HG03103 (cell line): ENCODE results near the gene LLGL1.
A peak's percentile ranks its signal among the peaks of the same experiment; 100 is the strongest.

Experiments
- ATAC-seq: cut with Tn5 transposase; IDR thresholded peaks from one replicate; pipeline ENCODE4 v1.9.1; 2021; ENCODE audit warnings: low read depth; ENCODE audit not compliant: unreplicated experiment

The LLGL1 gene

DNA sequence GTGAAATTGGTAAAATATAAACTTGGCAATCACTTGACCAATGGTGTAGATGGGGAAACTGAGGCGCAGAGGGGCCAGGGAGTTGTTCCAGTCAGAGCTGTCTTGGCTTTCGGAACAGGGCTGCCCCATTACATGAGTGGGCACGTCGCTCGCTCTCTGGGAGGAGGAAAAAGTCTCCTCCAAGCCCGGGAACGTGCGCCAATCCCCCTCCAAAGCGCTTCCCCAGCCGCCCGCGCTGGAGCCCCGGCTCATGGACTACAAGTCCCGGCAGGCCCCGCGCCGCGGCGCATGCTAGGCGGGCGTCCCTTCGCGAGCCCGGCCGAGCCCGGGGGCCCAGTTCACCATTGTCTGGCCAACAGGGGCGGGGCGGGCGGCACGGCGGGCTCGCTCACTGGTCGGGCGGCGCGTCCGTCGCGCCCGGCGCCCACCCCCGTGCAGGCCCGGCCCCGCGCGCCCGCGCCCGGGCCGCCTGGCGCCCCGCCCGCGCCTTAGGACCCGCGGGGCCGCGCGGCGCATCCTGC is at the start of gene LLGL1:
LLGL1 (plus strand) TSS at position 515 of the 521 bp plus-strand sequence. CDS start 48 bp downstream, outside the sequence.
- ATAC-seq, result peak; percentile 87

DNA sequence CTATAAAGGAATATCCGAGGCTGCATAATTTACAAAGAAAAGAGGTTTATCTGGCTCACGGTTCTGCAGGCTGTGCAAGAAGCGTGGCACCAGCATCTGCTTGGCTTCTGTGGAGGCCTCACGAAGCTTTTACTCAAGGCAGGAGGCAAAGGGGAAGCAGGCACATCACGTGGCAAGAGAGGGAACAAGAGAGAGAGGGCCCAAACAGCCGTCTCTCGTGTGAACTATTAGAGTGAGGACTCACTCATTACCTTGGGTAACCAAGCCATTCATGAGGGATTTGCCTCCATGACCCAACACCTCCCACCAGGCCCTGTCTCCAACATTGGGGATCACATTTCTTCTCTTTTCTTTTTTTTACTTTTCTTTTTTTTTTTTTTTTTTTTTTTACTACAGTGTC is 49.3 kb upstream of the LLGL1 start:
- no peak for ATAC-seq

DNA sequence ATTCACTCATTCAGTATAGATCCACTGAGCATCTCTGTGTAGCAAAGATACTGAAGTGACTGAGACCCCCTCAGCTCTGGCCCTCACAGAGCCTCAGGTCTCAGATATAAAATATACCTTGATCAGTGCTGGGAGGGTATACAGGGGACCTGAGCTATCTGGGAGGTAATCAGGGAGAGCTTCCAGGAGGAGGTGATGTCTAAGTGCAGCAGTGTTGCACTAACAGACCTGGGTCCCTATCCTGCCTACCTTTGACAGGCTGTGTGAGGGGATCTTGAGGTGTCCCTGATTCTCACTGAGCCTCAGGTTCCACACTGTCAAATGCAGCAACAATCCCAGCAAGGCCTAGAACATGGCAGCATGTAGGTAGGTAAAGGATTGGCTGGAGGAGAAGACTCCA is 48.3 kb upstream of the LLGL1 start:
- no peak for ATAC-seq

DNA sequence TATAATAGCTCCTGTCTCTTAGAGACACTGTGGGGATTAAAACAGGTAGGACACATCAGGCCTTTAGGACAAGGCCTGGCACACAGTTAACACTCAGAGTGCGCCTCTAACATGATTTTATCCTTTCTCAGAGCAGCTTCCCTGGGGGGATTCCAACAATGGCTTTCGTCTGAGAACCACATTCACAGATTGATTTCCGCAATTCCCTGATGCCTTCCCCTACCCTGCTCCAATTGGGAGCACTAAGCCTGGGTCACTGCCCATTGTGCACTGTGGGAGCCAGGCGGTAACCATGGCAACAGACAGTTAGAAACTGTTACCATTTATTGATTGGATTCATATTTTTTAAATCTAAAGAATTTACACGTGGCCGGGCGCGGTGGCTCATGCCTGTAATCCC is 47.7 kb upstream of the LLGL1 start:
- ATAC-seq, result no peak

DNA sequence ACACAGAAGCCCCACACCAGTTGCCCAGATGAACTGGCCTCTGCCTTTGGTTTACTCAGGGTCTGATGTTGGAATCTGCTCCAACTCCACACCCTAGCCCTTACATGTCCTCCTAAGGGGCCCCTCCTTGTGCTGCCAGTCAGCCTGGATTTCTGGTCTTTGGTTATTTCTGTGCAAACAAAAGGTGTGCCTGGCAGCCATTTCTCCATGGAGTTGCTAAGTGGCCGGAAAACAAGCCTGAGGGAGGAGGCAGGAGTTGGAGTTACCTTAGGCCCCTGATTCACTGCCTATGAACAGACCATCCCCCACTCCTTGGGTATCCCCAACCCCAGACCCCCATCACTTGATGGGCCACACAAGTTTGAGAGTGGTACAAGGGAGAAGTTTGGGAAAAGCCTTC is 46.2 kb upstream of the LLGL1 start:
- no peak for ATAC-seq

DNA sequence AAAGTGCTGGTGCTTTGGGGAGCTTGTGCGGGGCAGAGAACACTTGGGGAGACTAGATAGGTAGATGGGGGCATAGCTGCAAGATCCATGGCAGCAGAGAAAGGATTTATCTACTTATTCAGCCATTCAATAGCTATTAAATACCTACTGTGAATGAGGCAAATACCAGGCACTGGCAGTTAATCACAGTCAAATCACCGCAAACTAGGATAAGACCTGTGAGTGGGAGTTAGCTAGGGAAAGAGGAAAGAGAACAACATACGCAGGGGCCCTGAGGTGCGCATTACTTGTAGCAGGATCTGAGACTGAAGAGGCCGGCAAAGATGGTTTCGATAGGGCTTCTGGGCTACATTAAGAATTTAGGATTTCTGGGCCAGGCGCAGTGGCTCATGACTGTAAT is 45.6 kb upstream of the LLGL1 start:
- no peak for ATAC-seq

DNA sequence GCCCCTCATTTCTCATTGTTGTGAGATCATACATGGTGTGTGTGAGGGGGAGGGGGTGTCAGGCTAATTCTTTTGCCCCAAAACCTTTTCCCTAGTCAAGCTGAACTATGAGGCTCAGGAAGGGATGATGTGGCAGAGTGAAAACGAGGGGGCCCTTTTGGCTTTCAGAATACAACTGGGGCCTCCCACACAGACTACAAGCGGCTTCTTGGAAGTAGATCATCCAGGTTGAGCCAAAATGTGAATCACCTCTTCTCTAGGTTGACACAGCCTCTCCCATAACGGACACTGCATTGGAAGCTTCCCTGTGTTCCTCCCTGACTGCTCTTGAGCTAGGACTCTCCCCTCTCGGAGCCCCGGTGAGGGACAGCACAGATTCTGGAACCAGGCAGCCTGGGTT is 44.1 kb upstream of the LLGL1 start:
- ATAC-seq, result no peak

DNA sequence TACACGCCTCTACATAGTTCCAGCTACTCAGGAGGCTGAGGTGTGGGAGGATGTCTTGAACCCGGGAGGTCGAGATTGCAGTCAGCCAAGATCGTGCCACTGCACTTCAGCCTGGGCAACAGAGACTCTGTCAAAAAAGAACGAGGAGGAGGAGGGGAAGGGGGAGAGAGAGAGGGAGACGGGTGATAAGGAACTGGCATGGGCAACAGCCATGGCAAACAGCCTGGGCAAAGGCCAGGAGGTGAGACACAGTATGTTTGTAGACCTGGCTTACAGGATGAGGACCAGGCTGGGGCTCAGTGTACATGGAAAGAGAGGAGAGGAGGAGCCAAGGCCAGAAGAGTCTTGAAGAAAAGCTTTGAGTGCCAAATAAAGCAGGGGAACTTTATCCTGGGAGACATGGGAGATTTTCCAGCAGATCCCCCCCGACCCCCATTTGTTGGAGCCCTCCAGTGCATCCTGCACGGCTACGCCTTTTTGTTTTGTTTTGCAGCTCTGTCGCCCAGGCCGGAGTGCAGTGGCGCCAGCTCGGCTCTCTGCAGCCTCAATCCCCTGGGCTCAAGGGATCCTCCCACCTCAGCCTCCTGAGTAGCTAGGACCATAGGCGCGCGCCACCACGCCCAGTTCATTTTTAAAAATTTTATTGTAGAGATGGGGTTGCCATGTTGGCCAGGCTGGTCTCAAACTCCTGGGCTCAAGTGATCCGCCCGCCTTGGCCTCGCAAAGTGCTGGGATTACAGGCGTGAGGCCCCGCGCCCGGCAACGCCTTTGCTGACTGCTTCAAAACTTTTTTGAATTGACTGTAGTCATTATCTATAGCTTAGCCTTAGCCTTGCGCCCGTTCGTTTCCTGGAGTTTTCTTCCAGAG is 43.1 kb upstream of the LLGL1 start:
- no peak for ATAC-seq

DNA sequence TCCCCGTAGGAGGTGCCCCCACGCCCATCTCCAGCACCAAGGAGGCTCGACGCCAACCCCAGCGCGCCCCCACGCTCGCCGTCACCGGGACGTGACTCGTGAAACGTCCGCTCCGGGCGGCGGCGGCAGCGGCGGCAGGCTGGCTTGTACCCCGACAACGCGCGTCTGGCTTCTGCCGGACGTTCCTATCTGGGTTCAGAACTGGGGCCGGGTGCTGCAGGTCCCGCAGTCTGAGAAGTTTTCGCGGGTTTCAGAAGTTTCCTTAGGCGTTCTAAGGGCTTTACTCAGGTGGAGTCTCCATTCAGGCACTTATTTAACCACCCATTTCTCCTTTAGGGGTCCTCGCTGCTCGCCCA is 42.5 kb upstream of the LLGL1 start:
- ATAC-seq, result peak; percentile 22

DNA sequence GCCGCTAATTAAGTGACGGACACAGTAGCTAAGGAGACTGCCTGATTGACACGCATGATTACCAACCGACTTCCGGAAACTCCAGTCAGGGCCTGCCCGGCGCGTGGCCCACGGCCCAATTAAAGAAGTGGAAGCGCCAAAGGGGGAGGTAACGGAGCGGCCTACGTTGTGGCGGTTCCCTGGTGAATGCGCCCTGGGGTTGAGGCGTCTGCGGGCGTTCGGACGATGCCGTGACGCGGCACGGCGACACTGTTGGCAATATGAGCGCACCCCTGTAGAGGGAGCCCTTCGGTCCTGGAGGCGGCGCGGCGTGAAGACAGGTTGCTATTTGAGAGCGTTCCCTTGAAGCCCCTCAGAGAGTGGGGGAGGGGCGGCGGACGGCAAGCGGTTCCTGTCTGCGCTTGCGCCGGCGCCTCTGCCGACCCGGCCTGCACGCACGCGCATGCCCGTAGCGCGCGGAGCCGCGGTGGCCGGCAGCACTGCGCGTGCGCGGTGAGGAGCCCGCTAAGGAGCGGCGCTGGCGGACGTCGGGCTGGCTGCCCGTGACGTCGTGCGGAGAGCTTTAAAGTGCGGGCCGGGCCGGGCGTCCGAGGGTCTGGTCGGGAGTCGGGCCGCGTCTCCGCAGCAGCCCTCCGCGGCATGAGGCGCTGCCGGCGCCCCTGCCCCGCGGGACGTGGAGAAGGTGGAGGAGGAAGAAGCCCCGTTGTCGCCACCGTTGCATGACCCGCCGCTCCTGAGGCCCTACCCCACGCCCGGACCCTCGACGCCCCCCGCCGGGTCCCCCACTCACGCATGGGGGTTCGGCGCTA is 41.9 kb upstream of the LLGL1 start, which contains the start of gene ALKBH5:
ALKBH5 (plus strand) TSS at position 495 of the 809 bp plus-strand sequence. CDS start 416 bp downstream, outside the sequence.
- peak; percentile 58 for ATAC-seq

DNA sequence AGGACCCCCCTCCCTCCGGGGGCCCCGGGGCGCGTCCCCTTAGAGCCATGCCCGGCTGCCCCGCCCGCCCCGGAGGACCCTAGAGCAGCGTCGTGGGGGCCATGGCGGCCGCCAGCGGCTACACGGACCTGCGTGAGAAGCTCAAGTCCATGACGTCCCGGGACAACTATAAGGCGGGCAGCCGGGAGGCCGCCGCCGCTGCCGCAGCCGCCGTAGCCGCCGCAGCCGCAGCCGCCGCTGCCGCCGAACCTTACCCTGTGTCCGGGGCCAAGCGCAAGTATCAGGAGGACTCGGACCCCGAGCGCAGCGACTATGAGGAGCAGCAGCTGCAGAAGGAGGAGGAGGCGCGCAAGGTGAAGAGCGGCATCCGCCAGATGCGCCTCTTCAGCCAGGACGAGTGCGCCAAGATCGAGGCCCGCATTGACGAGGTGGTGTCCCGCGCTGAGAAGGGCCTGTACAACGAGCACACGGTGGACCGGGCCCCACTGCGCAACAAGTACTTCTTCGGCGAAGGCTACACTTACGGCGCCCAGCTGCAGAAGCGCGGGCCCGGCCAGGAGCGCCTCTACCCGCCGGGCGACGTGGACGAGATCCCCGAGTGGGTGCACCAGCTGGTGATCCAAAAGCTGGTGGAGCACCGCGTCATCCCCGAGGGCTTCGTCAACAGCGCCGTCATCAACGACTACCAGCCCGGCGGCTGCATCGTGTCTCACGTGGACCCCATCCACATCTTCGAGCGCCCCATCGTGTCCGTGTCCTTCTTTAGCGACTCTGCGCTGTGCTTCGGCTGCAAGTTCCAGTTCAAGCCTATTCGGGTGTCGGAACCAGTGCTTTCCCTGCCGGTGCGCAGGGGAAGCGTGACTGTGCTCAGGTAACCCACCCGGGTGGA is 41.0 kb upstream of the LLGL1 start:
- ATAC-seq, result no peak

DNA sequence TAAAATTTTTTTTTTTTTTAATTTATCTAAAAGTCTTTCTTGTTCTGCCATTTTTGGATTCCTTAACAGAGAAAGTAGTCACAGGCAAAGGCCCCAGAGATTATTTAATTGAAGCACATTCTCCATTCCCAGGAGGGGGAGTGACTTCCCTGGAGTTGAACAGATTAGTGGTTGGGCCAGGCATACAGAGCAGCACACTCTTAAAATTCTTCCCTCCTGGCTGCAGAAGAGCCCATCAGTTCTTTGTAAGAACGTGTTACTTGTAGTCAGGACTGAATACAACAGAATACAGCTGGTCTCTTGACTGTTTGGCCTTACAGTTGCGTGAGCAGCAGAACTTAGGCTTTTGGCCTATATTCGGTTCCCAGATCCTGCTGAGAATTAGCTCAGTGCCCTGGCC is 40.0 kb upstream of the LLGL1 start:
- ATAC-seq, result no peak

DNA sequence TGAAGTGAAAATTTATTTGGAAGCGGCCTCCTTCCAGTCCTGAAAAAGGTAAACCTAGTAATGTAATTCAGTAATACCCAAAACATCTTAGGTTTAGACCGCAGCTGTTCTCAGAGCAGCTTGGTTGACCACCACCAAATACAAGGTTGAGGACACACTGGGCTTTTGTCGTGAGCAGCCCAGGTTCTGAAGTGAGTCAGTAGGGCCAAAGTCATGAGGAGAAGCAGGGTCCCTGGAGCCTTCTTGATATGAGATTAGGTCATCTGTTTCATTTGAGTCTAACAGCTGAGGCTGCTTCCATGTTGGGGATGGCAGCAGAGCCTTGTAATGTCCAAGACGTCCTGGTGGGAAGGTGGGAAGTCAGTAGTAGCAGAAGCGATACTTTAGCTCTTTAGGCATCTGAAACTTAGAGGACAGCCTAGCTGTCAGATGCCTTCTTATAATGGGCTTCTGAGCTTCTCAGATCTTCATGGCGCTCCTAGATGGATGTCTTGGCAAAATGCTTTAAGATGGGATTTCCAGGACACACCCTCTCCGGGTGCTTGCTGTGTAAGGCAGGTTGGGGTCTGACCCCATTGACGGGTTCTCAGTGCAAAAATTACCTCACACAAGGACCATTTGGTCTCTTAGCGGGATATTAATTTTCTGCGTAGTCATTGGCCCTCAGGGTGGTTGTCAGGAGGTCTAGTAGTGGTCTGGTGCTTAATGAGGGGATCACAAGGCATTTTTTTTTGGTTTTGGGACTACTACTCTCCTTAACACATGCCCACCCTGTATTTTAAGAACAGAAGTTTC is 39.4 kb upstream of the LLGL1 start:
- ATAC-seq, result no peak

DNA sequence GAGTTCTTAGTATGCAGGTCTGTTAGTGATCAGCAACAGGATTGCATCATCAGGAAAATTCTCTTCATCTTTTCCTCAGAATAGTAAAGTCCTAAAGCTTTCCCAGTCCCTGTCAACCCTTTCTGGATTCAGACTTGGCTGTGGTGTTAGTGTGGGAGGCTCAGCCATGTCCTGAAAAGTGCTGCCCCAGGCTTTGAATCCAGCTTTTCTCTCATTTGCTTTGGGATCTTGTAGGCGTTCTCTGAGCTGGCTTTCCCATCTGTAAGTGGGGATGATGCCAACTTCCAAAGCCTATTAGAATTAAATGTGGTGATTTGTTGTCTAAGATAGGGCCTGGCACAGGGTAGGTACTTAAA is 38.8 kb upstream of the LLGL1 start:
- no peak for ATAC-seq

DNA sequence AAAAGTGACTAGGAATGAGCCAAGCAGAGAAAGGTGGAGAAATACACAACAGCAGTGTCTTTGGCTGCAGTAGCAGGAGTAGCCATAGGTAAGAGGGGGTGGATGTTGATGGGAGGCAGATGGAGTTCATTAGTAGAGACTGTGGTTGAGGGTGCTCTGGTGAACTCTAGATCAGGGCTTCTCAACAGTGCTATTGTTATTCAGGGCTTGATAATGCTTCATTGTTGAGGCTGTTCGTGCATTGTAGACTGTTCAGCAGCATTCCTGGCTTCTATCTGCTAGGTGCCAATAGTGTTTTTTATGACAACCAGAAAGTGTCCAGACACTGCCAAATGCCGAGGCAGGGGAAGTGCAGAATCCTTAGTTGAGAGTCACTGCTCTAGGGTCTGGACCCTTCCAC is 38.2 kb upstream of the LLGL1 start:
- ATAC-seq, result no peak

DNA sequence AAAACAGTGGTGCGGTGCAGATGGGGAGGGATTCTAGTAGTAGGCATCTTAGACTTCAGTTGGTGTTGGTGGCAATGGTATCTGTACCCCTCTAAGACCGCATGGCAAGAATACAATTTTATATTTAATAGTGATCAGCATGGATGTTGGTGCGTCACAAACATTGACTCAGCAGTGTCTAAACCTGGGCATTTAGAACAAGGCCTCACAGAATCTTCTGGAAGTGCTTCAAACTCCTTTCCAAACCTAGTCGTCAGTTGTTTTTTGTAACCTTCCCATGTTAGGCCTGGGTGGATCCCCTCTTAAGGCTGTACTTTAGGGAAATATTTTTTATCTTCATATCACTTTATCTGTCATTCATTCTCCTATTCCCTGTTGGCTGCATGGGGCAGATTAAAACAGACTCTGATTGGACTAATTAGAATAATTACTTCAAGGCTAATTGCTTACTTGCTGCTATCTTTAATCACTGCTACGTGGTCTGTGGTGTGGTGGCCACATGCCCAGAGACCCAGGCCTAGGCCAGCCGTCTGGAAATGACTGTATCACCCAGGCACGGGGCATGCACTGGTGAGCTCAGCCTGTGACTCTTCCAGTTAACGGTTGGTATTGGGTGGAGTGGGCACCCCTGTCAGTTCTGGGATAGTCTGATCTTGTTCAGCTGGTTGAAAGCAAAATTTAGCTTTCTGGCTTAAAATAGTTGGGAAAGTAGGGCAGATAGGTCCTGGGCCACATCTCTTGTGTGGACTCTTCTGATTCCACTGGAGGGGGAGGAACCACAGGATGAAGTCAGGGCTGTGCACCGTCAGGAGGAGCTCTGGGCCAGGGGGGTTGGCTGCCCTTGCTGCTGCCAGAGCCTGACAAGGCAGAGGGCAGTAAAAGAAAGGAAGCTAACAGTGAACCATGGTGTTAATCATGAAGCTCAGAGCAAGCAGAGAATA is 37.3 kb upstream of the LLGL1 start:
- ATAC-seq, result no peak

DNA sequence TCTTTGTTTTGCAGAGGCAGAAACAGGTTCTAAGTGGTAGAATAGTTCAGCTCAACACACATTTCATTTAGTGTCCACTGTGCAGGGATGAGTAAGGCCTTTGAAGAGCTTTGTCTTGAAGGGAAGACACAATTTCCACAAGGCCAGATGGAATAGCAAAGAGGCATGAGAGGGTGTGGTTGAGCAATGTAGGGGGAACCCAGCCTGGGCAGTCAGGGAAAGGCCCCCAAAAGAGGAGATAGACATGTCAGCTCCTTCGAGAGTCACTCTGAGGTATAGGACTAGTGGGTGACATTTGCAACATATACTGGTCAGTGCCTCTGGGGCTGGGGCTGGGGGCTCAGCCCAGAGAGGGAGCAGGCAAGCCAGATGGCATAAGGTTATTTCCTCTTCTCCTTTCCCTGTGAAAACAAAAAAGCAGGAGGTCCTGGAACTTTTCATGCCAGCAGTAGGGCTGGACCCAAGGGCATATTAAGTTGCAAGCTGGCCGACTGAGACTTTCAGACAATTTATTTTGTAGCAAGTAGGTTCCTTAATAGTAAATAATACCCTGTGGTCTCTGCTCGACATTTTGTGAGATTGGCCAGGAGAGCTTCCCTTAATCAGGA is 34.7 kb upstream of the LLGL1 start:
- no peak for ATAC-seq

DNA sequence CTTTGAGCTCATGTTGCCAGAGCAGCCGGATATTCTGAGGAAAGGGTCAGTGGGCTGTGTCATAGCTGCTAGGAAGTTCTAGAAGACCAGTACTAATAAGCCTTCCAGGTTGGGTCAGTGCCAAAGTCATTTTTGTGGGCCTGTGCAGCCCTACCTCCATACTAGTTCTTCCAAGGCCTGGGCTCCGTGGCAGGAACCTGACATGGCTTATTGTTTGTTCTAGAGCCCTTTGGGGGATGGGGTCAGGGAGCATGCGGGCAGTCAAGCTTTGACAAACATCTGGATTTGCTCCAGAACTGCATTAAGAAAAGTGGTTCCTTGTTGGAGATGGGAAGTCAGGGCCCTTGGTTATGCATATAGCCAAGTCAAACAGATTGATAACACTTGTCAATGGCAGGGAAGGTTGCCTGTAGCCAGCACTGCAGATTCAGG is 34.2 kb upstream of the LLGL1 start:
- no peak for ATAC-seq
